ENCODE data around the gene FAM219A.

- TF ChIP-seq POLR2AphosphoS5 (IDR thresholded peaks at IDR 0.05): no peak
- TF ChIP-seq, protein P1, sequence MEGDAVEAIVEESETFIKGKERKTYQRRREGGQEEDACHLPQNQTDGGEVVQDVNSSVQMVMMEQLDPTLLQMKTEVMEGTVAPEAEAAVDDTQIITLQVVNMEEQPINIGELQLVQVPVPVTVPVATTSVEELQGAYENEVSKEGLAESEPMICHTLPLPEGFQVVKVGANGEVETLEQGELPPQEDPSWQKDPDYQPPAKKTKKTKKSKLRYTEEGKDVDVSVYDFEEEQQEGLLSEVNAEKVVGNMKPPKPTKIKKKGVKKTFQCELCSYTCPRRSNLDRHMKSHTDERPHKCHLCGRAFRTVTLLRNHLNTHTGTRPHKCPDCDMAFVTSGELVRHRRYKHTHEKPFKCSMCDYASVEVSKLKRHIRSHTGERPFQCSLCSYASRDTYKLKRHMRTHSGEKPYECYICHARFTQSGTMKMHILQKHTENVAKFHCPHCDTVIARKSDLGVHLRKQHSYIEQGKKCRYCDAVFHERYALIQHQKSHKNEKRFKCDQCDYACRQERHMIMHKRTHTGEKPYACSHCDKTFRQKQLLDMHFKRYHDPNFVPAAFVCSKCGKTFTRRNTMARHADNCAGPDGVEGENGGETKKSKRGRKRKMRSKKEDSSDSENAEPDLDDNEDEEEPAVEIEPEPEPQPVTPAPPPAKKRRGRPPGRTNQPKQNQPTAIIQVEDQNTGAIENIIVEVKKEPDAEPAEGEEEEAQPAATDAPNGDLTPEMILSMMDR (IDR thresholded peaks at IDR 0.05): no peak
Observed at GRCh38 chr9:34498553-34498952, 40.2 kb upstream of the FAM219A start.

All from esophagus muscularis mucosa (tissue), 3 donors.